ENCODE data around the gene CYP26C1.

Gene CYP26C1

DNA sequence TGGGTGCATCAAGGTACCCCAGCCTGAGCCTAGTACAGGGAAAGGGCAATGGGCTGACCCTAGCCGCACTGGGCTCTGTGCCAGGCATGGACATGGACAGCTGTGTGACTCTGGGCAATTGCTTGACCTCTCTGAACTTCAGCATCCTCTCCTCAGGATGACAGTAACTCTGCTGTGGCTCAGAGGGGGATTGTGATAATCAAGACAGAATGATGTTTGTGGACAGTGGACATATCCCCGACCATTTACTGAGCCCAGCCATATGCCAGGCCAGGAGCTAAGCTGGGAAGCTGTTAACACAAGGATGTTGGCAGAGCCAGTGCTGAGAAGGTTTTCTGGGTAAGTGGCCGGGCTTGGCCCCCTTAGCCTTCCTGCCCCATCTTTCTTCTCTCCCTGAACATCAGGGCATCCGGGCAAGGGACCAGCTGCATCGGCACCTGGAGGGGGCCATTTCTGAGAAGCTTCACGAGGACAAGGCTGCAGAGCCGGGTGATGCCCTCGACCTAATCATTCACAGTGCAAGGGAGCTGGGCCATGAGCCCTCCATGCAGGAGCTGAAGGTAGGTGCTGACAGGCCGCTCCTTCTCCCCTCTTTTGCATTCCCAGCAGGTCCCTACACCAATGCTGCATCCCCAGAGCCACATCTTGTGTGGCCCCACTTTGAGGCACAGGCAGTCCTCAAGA, 3.5 kb downstream of the CYP26C1 start:
- DNase-seq (ENCODE audit: low read depth in 2 of 2): no peak

DNA sequence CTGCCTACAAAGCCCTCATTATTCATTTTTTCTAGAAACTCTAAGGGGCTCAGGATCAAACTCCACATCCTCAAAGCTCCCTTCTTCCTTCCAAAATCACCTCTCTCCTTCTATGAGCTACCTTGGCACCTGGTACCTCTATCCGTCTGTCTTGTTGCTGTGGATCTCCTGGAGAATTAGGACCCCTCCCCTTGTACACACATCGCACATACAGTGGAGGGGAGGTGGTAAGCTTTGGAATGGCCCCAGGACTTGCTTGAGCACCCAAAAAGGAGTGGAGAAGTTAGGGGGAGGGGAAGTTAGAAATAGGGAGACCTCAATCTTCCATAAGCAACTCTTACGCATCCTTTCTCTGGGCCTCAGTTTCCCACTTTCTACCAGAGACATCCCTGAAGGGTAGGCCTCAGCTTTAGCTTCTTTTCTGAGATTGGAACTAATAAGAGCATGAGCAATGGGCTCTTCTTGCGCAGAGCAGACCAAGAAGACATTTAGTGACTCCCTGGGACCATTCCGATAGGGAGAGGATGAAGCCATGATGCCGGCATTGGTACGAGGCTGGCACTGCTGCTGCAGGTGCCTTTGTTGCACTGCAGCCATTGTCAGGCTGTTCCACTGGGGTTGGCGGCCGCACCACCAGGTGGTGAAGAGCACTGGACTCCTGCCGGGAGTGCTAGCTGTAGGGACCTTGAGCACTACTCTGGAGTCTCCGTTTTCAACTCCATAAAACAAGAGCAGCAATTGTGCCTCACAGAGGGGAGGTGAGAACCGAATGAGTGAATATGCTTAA, 4.5 kb downstream of the CYP26C1 start:
- DNase-seq (ENCODE audit: low read depth in 2 of 2): no peak

DNA sequence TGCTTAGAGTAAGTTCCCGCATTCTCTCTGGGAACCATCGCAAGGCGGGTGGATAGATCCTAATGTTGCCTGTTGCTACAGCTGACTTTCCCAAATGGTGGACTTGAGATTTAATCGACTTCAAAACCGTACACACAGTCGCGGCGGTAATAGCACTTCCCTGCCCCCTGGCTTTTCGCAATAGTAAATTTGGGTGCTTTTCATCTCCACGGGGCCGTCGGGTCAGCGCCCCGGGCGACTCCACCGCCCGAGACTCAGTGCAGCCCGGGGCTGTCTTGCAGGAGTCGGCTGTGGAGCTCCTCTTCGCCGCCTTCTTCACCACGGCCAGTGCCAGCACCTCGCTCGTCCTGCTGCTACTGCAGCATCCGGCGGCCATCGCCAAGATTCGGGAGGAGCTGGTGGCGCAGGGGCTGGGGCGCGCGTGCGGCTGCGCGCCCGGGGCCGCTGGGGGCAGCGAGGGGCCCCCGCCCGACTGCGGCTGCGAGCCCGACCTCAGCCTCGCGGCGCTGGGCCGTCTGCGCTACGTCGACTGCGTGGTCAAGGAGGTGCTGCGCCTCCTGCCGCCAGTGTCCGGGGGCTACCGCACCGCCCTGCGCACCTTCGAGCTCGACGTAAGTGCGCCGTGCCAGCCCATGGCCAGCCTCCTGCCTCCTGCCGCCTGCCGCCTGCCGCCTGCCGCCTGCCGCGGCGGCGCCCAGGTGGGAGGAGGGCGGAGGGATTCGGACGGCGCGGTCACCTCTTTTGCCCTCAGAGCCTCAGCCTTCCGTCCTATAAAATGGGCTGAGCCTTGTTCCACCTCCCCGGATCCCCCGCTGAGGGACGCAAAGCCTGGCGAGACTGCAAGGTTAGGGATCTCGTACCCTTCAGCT, 5.3 kb downstream of the CYP26C1 start:
- no peak for DNase-seq (ENCODE audit: low read depth in 2 of 2)

DNA sequence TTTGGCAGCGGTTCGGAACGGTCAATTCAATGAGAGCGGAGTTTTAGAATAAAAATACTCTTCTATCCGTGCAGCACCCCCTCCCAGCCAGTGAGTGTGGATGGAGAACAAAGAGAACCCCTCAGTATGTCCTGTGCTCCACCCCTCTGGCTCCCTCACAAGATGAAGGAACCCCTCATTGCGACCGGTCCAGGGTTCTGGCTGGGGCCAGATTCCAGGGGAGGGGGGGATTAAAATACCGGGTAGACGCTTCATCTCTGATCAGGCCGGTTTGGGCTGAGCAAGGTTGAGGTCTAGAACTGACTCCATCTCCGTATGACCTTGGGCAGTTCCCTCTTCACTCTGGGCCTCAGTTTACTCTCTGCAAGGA, 5.9 kb downstream of the CYP26C1 start:
- no peak for DNase-seq (ENCODE audit: low read depth in 2 of 2)

DNA sequence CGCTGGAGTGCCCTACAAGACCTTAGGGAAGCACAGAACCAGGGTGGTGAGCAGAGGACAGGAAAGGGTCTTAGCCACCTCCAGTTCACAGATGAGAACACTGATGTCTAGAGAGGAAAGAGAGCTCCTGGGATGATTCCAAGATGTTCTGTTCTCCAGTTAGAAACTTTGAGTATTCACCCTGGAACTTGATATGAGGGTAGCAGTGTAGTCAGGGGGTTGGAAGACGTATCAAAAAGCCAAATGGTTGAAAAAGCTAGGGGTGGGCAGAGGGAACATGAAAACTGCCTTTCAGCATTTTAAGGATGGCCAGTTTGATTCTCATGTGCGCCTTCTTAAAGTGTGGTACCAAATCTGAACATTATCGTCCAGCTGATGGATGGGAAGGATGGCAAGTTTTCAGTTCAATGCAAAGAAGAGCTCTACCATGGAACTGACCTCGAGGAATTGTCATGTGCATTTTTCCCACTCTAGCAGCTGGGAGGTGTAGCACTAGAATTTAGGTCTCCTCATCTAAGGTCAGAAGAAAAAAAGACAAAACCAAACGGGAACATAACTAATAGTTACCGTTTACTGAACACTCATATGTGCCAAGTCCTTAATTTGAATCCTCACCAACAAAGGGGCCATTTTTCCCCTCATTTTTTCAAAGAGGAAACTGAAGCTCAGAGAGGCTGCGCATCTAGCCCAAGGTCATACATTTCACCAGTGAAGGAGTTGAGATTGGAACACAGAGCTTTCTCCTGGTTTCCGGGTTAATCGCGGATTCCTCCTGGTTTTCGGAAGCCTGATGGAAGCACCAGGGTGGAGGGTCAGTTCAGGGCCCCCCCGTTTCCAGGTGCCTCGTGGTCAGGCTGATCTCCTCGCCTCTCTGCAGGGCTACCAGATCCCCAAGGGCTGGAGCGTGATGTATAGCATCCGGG, 7.1 kb downstream of the CYP26C1 start:
- no peak for DNase-seq (ENCODE audit: low read depth in 2 of 2)

DNA sequence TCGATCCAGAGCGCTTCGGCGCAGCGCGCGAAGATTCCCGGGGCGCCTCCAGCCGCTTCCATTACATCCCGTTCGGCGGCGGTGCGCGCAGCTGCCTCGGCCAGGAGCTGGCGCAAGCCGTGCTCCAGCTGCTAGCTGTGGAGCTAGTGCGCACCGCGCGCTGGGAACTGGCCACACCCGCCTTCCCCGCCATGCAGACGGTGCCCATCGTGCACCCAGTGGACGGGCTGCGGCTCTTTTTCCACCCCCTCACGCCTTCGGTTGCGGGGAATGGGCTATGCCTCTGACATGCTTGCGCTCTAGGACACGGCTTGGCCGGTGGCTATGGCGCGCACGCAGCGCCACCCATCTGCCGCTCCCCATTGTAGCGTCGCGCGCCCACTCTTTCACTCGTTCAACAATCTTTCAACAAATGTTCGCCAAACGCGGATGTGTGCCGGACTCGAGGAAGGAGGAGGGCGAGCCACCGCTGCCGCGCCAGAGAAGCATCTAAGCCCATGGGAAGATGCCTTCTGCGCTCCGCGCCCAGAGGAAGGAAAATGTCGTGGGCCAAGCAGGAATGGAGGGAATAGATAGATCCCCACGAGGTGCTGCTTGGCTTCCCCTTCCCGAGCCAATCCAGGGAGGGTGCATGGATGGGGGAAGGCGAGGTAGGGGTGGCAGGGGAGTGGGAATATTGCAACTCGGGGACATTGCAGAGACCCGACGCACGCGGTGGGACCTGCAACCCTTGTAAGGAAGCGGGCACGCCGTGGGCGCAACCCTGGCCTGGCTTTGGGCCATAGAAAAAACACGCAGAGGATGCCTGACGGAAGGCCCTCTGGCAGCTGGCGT, 8.0 kb downstream of the CYP26C1 start:
- no peak for DNase-seq (ENCODE audit: low read depth in 2 of 2)

DNA sequence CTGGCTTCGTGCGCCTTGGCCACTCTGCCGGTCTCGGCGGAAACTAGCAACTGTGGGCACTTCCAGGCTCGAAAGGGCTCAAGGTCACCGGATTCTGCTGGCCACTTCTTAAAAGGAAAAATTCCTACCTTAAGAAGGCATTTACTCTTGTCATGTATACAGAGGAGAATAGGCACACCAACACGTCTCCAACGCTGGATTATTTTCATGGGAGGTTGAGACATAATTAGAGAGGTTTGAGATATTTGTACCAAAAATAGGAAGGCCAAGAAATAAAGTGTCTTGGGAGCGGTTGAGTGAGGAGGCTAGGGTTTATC, 8.6 kb downstream of the CYP26C1 start:
- no peak for DNase-seq (ENCODE audit: low read depth in 2 of 2)

DNA sequence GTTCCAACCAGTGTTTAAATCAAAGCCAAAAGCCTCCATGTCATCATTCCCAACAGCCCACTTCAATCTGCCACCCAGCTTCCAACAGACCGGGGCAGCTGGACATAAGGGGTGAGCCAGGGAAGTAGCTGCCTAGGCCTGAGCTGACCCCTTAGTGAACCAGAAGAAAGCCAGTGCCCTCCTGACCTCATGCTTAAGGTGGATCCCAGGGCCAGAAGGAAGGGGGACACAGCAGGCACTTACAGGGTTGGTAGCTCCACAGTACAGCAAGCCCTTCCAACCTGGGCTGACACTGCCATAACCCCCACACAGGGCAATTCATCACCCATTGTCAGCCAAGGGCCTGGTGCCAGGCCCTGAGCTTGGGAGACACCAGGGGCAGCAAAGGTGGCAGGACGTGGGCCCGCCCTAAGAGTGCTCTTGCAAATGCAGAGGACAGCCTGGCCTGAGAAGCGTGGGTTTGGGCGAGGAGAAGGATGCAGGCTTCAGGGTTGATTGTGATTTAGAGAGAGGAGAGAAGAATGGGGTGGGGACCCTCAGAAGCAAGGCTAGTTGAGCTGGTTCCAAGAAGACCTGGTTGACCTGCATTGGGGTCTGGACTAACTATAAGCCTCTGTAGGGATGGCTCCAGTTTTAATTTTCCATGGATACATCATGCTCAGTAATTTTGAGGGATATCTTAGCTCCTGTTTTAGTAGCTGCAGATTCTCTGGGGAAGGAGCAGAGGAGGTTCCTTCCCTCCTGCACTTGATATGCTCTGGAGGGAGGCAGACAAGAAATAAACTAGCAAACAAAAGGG, 10.0 kb downstream of the CYP26C1 start:
- DNase-seq (ENCODE audit: low read depth in 2 of 2): no peak

DNA sequence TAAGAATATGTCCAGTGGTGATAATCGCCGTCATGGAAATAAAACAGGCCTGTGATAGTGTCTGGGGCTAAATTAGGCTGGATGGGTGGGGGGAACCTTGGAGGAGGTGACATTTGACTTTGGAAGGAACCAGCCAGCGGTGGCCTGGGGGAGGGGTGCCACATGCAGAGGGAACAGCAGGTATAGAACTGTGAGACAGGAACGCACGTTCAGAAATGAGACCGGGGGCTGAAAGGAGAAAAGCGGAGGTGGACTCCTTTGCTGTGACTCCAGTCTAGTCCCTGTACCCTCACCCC, 10.5 kb downstream of the CYP26C1 start:
- DNase-seq (ENCODE audit: low read depth in 2 of 2): no peak

DNA sequence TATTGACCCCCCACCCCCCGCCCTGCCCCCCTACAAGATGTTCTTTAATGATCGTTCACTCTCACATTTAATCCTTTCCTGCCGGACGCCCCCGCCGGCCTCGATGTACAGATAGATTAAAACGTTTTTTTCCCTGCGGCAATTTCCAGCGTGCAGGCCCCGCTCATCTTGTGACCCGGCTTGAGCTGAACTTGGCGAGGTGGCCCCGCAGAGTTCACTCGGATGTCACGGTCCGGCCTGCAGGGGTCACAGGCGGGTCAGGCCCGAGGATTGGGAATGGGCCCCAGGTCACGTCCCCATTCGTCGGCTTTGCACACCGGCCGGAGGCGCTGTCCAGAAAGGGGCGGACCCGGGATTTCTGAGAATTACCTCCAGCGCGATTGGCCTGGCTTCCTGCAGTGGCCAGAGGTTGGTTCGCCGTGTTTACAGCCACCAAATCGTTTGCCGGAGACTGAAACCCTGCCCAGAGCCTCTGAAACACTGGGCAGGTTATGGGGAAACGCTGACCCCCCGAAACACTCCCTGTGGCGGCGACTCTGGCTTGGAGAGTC, 11.2 kb downstream of the CYP26C1 start:
- no peak for DNase-seq (ENCODE audit: low read depth in 2 of 2)

DNA sequence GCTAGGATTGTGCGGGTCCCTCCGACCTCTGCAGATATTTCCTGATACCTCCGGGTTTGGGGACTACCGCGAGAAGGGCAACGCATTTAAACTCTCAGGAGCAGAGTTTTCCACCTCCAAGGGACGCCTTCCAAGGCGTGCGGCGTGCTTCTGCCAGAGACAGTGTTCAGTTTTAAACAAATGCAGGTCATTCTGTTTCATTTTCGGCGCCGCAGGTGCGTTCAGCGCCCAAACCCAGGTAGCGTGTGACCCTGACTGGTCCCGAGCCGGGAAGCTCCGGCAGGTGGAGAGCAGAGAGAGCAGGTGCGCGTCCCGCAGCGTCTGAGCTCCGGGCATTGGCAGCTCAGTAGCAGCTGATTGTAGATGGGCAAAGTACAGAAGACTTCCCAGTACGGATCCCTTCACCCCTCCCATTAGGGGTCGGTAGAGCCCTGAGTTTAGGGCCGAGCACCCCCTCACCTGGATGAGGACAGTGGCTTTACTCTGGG, 11.7 kb downstream of the CYP26C1 start:
- no peak for DNase-seq (ENCODE audit: low read depth in 2 of 2)

DNA sequence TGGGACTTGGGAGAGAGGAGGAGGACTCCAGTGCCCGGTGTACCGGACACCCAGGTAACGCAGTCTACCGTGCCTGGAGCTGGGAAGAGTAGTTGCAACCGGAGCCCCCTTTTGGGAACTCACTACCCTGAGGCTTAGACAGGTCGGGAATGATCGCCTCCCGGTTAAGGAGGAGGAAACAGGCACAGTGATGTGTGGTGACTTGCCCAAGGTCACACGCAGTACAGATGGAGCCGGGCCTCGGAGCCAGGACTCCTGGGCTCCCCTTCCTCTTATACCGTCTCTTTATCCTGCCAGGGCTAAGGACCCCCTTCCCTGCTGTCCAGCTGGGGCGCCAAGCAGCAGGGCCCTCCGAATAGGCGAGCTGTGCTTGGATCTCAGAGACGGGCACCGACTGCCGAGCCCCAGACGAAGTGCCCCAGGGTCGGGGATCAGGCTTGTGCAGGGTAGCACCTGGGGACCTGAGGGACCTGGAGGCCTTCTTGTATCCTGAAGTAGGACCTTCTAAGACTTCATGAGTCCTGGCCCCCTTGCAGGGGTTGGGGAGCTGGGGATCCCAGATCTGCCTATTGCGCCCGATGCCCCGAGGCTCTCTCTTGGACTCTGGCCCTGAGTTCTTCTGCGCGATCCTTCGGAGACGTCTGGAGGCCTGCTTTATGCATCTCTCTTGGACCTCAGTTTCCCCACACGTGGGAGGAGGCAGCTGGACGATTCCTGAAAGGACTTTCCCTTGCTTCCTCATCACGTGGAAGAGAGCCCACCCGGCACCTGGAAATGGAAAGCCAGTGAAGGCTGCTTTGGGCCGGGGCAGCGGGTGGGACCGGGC, 12.3 kb downstream of the CYP26C1 start:
- DNase-seq (ENCODE audit: low read depth in 2 of 2): no peak

DNA sequence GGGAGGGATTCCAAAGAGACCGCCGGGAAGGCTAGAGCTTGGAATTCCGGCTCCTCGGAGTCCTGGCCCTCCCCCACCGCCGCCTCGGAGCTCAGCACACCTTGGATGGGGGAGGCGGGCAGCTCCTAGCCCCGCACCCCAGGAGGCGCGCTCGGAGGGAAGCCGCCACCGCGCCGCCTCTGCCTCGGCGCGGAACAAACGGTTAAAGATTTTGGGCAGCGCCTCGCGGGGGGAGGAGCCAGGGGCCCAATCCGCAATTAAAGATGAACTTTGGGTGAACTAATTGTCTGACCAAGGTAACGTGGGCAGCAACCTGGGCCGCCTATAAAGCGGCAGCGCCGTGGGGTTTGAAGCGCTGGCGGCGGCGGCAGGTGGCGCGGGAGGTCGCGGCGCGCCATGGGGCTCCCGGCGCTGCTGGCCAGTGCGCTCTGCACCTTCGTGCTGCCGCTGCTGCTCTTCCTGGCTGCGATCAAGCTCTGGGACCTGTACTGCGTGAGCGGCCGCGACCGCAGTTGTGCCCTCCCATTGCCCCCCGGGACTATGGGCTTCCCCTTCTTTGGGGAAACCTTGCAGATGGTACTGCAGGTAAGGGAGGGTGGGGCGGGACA, 13.0 kb downstream of the CYP26C1 start, which contains the start of gene CYP26A1:
TSS of gene CYP26A1 (plus strand) at position 355 of the 608 bp plus-strand sequence. CDS start at position 397, 42 bp downstream.
- DNase-seq (ENCODE audit: low read depth in 2 of 2): no peak

DNA sequence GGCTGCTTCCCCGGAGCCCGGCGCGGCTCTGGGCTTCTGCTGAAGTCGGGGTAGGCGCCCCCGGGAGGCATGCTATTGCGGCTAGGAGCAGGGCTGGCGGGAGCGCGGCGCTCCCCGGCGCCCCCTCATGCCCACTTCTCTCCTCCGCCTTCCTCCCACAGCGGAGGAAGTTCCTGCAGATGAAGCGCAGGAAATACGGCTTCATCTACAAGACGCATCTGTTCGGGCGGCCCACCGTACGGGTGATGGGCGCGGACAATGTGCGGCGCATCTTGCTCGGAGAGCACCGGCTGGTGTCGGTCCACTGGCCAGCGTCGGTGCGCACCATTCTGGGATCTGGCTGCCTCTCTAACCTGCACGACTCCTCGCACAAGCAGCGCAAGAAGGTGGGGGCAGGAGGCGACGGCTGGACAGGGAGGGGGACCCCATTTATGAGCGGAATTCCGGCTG, 13.6 kb downstream of the CYP26C1 start:
- no peak for DNase-seq (ENCODE audit: low read depth in 2 of 2)

DNA sequence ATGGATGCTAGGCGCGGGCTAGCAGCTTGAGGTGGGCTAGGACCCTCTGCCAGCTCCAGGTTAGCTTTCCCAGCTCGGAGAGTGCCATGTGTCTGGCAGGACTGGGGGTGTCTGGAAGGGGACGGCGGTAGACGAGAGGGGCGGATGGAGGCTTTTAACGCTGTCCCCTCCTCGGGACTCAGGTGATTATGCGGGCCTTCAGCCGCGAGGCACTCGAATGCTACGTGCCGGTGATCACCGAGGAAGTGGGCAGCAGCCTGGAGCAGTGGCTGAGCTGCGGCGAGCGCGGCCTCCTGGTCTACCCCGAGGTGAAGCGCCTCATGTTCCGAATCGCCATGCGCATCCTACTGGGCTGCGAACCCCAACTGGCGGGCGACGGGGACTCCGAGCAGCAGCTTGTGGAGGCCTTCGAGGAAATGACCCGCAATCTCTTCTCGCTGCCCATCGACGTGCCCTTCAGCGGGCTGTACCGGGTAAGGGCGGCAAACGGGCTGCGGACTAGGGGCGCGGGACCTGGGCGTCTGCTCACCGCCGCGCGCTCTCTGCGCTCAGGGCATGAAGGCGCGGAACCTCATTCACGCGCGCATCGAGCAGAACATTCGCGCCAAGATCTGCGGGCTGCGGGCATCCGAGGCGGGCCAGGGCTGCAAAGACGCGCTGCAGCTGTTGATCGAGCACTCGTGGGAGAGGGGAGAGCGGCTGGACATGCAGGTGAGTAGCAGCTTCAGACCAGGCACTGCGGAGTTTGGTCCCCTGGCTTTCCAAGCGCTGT, 14.2 kb downstream of the CYP26C1 start:
- DNase-seq (ENCODE audit: low read depth in 2 of 2): no peak

DNA sequence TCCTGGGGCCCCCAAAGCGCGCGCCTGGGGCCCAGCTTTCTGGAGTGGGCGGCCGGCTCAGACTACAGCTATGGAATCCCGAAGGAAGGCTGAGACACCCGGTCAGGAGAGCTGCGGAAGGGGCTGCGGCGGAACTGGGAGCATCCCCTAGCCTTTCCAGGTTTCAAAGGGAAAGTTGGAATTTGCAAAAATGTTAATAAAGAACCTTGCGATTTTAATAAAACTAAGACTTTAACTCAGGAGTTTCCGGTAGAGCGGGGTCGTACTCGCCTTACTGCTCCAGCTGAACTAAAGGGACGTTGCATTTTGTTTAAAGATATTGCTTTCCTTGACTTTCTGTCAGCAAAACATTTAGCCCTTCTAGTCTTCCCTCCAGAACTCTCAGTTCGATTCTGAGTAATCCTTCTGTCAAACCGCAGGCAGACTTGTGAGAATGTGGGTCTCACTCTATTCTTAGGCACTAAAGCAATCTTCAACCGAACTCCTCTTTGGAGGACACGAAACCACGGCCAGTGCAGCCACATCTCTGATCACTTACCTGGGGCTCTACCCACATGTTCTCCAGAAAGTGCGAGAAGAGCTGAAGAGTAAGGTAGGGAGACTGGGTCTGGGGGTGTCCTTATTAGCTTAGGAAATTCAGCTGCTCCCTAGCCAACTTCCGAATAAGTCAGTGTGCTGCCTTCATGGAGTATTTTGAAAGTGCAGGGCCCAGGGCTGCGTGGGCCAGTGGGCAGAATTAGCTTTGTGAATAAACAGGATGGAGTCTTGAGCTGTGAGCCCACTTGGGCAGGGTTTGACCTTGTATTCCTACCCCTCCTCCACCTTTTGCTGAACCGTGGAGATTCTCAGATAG, 15.0 kb downstream of the CYP26C1 start:
- no peak for DNase-seq (ENCODE audit: low read depth in 2 of 2)

Data from stimulated activated CD4-positive, alpha-beta T cell treated with anti-CD3 and anti-CD28 coated beads, Interleukin-15, amount 100 ng/mL, for 48 hours (primary cell).